ENCODE measurements around the gene DNAH14. TPM values are rescaled to one million over a fixed set of nuclear protein-coding genes. Genes with fewer than 3 reads are reported as not detected.
A peak's percentile ranks its signal among the peaks of the same experiment; 100 is the strongest.

The DNAH14 gene
- total RNA-seq, 2 donors from 2014 or later: 36.6 to 41.6 TPM

GRCh38 chr1:225447650-225448089, 518.2 kb downstream of the DNAH14 start:
- H3K4me1 ChIP-seq (ENCODE audit: control insufficient read depth, insufficient read depth, low read length): peaks cover 10% of the 10 kb centered on the region
- DNase-seq: no peak
- Mint-ChIP-seq H3K4me1 (peaks cover 20% of the 10 kb centered on the region), H3K9me3 (no peaks in the 10 kb centered on the region), H3K27ac (no peak overlapping the region), H3K4me3 (no peak overlapping the region), H3K36me3 (ENCODE audit: low read depth) (no peaks in the 10 kb centered on the region), H3K27me3 (ENCODE audit: insufficient read depth) (peaks cover 40% of the 10 kb centered on the region)
- no peak overlapping the region for H3K9ac ChIP-seq (ENCODE audit: extremely low read depth, low read length, poor library complexity, severe bottlenecking)
- 92 to 93% methylated on average over 7 to 8 of the region's 8 CpGs for WGBS, 2 experiments (ENCODE audit: insufficient coverage in 1 of 2, insufficient read length in 1 of 2)
- H3K27ac ChIP-seq (ENCODE audit: low read depth, low read length): no peak overlapping the region
- no peak overlapping the region for H3K4me3 ChIP-seq (ENCODE audit: low read length)
- no peak for TF ChIP-seq CTCF (conservative IDR thresholded peaks at IDR 0.05)
- H3K36me3 ChIP-seq (ENCODE audit: control insufficient read depth, insufficient read depth, low read length): no peaks in the 10 kb centered on the region
- H3K9me3 ChIP-seq (ENCODE audit: control insufficient read depth, low read length): no peaks in the 10 kb centered on the region
- H3K27me3 ChIP-seq (ENCODE audit: control insufficient read depth, insufficient read depth, low read length, poor library complexity, severe bottlenecking): no peaks in the 10 kb centered on the region

- Mint-ChIP-seq H3K36me3 (ENCODE audit: low read depth) (no peaks in the 10 kb centered on the region), H3K4me3 (no peak overlapping the region), H3K27ac (no peak overlapping the region), H3K27me3 (ENCODE audit: insufficient read depth) (peaks cover 39% of the 10 kb centered on the region), H3K4me1 (peaks cover 20% of the 10 kb centered on the region), H3K9me3 (no peaks in the 10 kb centered on the region)
- DNase-seq: peak; percentile 44
- no peak for TF ChIP-seq CTCF (conservative IDR thresholded peaks at IDR 0.05)
- 88 to 89% methylated on average over 8 to 9 of the region's 9 CpGs for WGBS, 2 experiments (ENCODE audit: insufficient coverage in 1 of 2, insufficient read length in 1 of 2)
- Histone ChIP-seq H3K9me3 (ENCODE audit: control insufficient read depth, low read length) (no peaks in the 10 kb centered on the region), H3K9ac (ENCODE audit: extremely low read depth, low read length, poor library complexity, severe bottlenecking) (no peak overlapping the region), H3K27me3 (ENCODE audit: control insufficient read depth, insufficient read depth, low read length, poor library complexity, severe bottlenecking) (no peaks in the 10 kb centered on the region), H3K36me3 (ENCODE audit: control insufficient read depth, insufficient read depth, low read length) (no peaks in the 10 kb centered on the region), H3K4me3 (ENCODE audit: low read length) (no peak overlapping the region), H3K27ac (ENCODE audit: low read depth, low read length) (no peak overlapping the region), H3K4me1 (ENCODE audit: control insufficient read depth, insufficient read depth, low read length) (peaks cover 10% of the 10 kb centered on the region)
Measured at GRCh38 chr1:225448146-225448805, 518.8 kb downstream of the DNAH14 start.
